Ishikawa (cell line): ENCODE measurements around the gene NDUFAB1.
A peak's percentile ranks its signal among the peaks of the same experiment; 100 is the strongest.

Experiments used
- FOXM1 ChIP-seq: IDR thresholded peaks from 2 replicates; pipeline ENCODE4 v1.6.1; 2012; ENCODE audit warnings: low read depth, borderline replicate concordance
- YY1 ChIP-seq: IDR thresholded peaks from 2 replicates; pipeline ENCODE4 v1.6.1; 2012; ENCODE audit warnings: low read depth

- TF ChIP-seq YY1 (peak; percentile 91), FOXM1 (no peak)
These were observed 39.0 kb downstream of the NDUFAB1 start, which contains the start of the genes EARS2 and UBFD1 for GRCh38 chr16:23556881-23557778.
